Measurements from ENCODE around the gene UQCRC1.

GRCh38 chr3:48573973-48574585 lies 35.4 kb downstream of the UQCRC1 start:
- TF ChIP-seq, protein P1, sequence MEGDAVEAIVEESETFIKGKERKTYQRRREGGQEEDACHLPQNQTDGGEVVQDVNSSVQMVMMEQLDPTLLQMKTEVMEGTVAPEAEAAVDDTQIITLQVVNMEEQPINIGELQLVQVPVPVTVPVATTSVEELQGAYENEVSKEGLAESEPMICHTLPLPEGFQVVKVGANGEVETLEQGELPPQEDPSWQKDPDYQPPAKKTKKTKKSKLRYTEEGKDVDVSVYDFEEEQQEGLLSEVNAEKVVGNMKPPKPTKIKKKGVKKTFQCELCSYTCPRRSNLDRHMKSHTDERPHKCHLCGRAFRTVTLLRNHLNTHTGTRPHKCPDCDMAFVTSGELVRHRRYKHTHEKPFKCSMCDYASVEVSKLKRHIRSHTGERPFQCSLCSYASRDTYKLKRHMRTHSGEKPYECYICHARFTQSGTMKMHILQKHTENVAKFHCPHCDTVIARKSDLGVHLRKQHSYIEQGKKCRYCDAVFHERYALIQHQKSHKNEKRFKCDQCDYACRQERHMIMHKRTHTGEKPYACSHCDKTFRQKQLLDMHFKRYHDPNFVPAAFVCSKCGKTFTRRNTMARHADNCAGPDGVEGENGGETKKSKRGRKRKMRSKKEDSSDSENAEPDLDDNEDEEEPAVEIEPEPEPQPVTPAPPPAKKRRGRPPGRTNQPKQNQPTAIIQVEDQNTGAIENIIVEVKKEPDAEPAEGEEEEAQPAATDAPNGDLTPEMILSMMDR (IDR thresholded peaks at IDR 0.05): no peak
- TF ChIP-seq POLR2A (IDR thresholded peaks at IDR 0.05) (no peak), POLR2AphosphoS5 (IDR thresholded peaks at IDR 0.05) (no peak)

Data from breast epithelium (tissue), 3 donors.